Measurements from ENCODE around the gene SYP. TPM values are rescaled to one million over a fixed set of nuclear protein-coding genes. Genes with fewer than 3 reads are reported as not detected.

Gene SYP
- total RNA-seq, 1 donor: not detected

- no peak overlapping the region for H3K4me3 ChIP-seq (ENCODE audit: low read depth, low read length)
- TF ChIP-seq CTCF (IDR thresholded peaks at IDR 0.05; ENCODE audit: insufficient read depth, low read depth, low read length): no peak
- DNase-seq (ENCODE audit: low read depth): no peak
Measured at GRCh38 chrX:49232525-49232924, 32.5 kb upstream of the SYP start.

- H3K4me3 ChIP-seq (ENCODE audit: low read depth, low read length): no peak overlapping the region
- TF ChIP-seq CTCF (IDR thresholded peaks at IDR 0.05; ENCODE audit: insufficient read depth, low read depth, low read length): no peak
- DNase-seq (ENCODE audit: low read depth): no peak
Measured at GRCh38 chrX:49231333-49232000, 31.5 kb upstream of the SYP start.

GRCh38 chrX:49230500-49231232 is 30.7 kb upstream of the SYP start:
- no peak for TF ChIP-seq CTCF (IDR thresholded peaks at IDR 0.05; ENCODE audit: insufficient read depth, low read depth, low read length)
- no peak for DNase-seq (ENCODE audit: low read depth)
- H3K4me3 ChIP-seq (ENCODE audit: low read depth, low read length): peak overlapping the region; percentile 2

DNA sequence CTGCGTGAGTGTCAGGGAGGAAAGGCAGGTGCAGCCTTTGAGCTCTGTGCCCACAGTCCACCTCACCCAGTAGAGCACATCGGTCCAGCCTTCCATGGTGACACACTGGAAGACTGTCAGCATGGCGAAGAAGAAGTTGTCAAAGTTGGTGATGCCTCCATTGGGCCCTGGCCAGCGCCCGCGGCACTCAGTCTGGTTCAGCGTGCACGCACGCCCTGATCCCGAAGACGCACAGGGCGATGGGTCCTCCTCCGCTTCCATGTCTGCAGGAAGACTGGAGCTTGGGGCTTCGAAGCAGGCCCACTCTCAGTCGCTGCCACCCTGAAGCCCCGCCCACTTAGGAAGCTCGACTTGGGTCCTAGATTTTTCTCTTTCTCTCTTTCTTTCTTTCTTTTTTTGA is 28.2 kb upstream of the SYP start:
- no peak for TF ChIP-seq CTCF (IDR thresholded peaks at IDR 0.05; ENCODE audit: insufficient read depth, low read depth, low read length)
- no peak overlapping the region for H3K4me3 ChIP-seq (ENCODE audit: low read depth, low read length)
- DNase-seq (ENCODE audit: low read depth): no peak

DNA sequence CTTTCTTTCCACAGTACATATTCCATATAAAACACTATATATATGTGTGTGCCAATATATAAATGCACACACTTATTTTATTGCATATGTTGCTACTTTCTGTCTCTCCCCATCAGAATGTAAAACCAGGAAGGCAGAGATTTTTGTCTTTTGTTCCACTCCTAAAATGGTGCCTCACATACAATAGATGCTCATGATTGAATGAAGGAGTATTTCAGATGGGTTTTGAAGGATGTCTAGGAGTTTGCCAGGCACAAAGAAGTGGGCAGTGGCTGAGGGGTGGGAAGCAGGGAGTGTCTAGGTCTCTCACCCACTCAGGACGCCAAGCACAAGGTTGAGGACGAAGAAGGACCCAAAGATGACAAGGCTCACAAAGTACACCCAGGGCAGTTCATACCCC is 27.7 kb upstream of the SYP start:
- no peak for DNase-seq (ENCODE audit: low read depth)

GRCh38 chrX:49226946-49227345 is 27.0 kb upstream of the SYP start:
- TF ChIP-seq CTCF (IDR thresholded peaks at IDR 0.05; ENCODE audit: insufficient read depth, low read depth, low read length): no peak
- H3K4me3 ChIP-seq (ENCODE audit: low read depth, low read length): no peak overlapping the region
- no peak for DNase-seq (ENCODE audit: low read depth)

More for the DNA sequence above, 27.7 kb upstream of the SYP start:
- H3K4me3 ChIP-seq (ENCODE audit: low read depth, low read length): no peak overlapping the region
- no peak for TF ChIP-seq CTCF (IDR thresholded peaks at IDR 0.05; ENCODE audit: insufficient read depth, low read depth, low read length)
